MM.1S (cell line): ENCODE results near the gene INTS11.

Experiments used
- DNase-seq: peaks from one replicate; pipeline ENCODE4 v3.0.0-alpha.2; 2015
- H2AFZ ChIP-seq: fragments of 300-600 bp; sonication (generic); 2 replicates; pipeline ENCODE4 v1.6.0; 2016; ENCODE audit warnings: antibody characterized with exemption, low read length
- H3F3A ChIP-seq: fragments of 300-600 bp; sonication (generic); 2 replicates; pipeline ENCODE4 v1.6.1; 2016; ENCODE audit warnings: mild to moderate bottlenecking, antibody characterized with exemption, low read length, moderate library complexity, mixed read lengths; ENCODE audit not compliant: insufficient read depth
- H3K27ac ChIP-seq: fragments of 300-600 bp; sonication (generic); 2 replicates; pipeline ENCODE4 v1.5.1; 2016; ENCODE audit warnings: mild to moderate bottlenecking, low read length
- H3K27me3 ChIP-seq: fragments of 300-600 bp; sonication (generic); replicated peaks from 2 replicates; pipeline ENCODE4 v1.6.0; 2016; ENCODE audit warnings: low read length; ENCODE audit not compliant: insufficient read depth
- H3K36me3 ChIP-seq: fragments of 300-600 bp; sonication (generic); replicated peaks from 2 replicates; pipeline ENCODE4 v1.6.1; 2016; ENCODE audit warnings: mild to moderate bottlenecking, low read length, mixed read lengths; ENCODE audit not compliant: insufficient read depth
- H3K4me1 ChIP-seq: fragments of 300-600 bp; sonication (generic); 2 replicates; pipeline ENCODE4 v1.6.1; 2016; ENCODE audit warnings: low read length, mixed read lengths
- H3K4me2 ChIP-seq: fragments of 300-600 bp; sonication (generic); 2 replicates; pipeline ENCODE4 v1.6.0; 2016; ENCODE audit warnings: low read depth, low read length
- H3K4me3 ChIP-seq: fragments of 300-600 bp; sonication (generic); 2 replicates; pipeline ENCODE4 v1.5.1; 2016; ENCODE audit warnings: low read length, mixed read lengths
- H3K79me2 ChIP-seq: fragments of 300-600 bp; sonication (generic); 2 replicates; pipeline ENCODE4 v1.6.1; 2016; ENCODE audit warnings: mixed run types, low read length, mixed read lengths
- H3K9ac ChIP-seq: fragments of 300-600 bp; sonication (generic); 2 replicates; pipeline ENCODE4 v1.6.1; 2016; ENCODE audit warnings: low read length, mixed read lengths
- H3K9me2 ChIP-seq: fragments of 300-600 bp; sonication (generic); replicated peaks from 2 replicates; pipeline ENCODE4 v1.6.1; 2016; ENCODE audit warnings: mild to moderate bottlenecking, low read length, mixed read lengths; ENCODE audit not compliant: insufficient read depth
- H3K9me3 ChIP-seq: fragments of 300-600 bp; sonication (generic); replicated peaks from 2 replicates; pipeline ENCODE4 v1.6.1; 2016; ENCODE audit warnings: mild to moderate bottlenecking, low read length, mixed read lengths; ENCODE audit not compliant: insufficient read depth
- H4K20me1 ChIP-seq: fragments of 300-600 bp; sonication (generic); 2 replicates; pipeline ENCODE4 v1.6.1; 2016; ENCODE audit warnings: mild to moderate bottlenecking, low read length, moderate library complexity, mixed read lengths; ENCODE audit not compliant: insufficient read depth
- EZH2 ChIP-seq: fragments of 300-600 bp; sonication (generic); optimal IDR thresholded peaks from 2 replicates; pipeline ENCODE3; 2017; ENCODE audit warnings: low read depth, mild to moderate bottlenecking, antibody characterized with exemption, low read length, mixed read lengths
- EZH2phosphoT487 ChIP-seq: fragments of 300-600 bp; sonication (generic); IDR thresholded peaks from 2 replicates; pipeline ENCODE4 v1.6.1; 2018; ENCODE audit warnings: antibody characterized with exemption, low read length
- TF ChIP-seq, protein P1 (sequence below): fragments of 300-600 bp; sonication (generic); IDR thresholded peaks from 2 replicates; pipeline ENCODE4 v1.5.1; 2016; ENCODE audit warnings: antibody characterized with exemption, low read length, mixed read lengths

Gene INTS11

DNA sequence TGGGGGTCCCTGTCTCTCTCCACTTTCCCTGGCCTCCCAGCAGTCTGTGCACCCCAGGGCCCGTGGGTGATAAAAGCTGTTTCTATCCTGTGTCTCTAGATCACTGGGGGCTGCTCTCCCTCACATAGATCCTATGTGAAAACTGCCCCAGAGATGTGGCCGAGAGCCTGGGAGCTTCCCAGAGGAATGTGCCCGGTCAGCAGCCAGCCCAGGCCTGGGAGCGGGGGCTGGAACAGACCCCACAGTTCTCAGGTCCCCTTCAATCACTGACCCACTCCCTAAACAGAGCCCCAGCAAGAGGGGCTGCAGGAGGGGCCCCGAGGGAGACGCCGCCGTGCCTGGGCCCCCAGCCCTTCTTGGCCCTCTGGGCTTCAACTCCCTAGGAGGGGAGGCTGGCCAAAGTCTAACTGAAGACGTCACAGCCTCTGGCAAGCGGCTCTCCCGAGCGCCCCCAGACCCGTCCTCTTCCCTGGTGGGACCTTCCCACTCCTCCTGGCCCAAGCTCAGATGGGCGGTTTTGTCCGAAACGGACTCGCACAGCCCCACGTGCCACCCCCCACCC, 33.5 kb upstream of the INTS11 start:
- no peak for DNase-seq
- no peak overlapping the region for H3K27ac ChIP-seq
- H3K36me3 ChIP-seq: no peaks in the 10 kb centered on the region
- H3K4me3 ChIP-seq: no peak overlapping the region
- H4K20me1 ChIP-seq: no peaks in the 10 kb centered on the region
- H3K9me2 ChIP-seq: no peaks in the 10 kb centered on the region
- H3K4me1 ChIP-seq: no peaks in the 10 kb centered on the region
- no peak overlapping the region for H3K9ac ChIP-seq
- H3K27me3 ChIP-seq: peaks cover 62% of the 10 kb centered on the region
- no peaks in the 10 kb centered on the region for H3F3A ChIP-seq
- H3K79me2 ChIP-seq: no peaks in the 10 kb centered on the region
- TF ChIP-seq EZH2 (no peak), EZH2phosphoT487 (no peak)
- TF ChIP-seq, protein P1, sequence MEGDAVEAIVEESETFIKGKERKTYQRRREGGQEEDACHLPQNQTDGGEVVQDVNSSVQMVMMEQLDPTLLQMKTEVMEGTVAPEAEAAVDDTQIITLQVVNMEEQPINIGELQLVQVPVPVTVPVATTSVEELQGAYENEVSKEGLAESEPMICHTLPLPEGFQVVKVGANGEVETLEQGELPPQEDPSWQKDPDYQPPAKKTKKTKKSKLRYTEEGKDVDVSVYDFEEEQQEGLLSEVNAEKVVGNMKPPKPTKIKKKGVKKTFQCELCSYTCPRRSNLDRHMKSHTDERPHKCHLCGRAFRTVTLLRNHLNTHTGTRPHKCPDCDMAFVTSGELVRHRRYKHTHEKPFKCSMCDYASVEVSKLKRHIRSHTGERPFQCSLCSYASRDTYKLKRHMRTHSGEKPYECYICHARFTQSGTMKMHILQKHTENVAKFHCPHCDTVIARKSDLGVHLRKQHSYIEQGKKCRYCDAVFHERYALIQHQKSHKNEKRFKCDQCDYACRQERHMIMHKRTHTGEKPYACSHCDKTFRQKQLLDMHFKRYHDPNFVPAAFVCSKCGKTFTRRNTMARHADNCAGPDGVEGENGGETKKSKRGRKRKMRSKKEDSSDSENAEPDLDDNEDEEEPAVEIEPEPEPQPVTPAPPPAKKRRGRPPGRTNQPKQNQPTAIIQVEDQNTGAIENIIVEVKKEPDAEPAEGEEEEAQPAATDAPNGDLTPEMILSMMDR: no peak
- no peak overlapping the region for H3K4me2 ChIP-seq
- H2AFZ ChIP-seq: no peak overlapping the region
- no peaks in the 10 kb centered on the region for H3K9me3 ChIP-seq

DNA sequence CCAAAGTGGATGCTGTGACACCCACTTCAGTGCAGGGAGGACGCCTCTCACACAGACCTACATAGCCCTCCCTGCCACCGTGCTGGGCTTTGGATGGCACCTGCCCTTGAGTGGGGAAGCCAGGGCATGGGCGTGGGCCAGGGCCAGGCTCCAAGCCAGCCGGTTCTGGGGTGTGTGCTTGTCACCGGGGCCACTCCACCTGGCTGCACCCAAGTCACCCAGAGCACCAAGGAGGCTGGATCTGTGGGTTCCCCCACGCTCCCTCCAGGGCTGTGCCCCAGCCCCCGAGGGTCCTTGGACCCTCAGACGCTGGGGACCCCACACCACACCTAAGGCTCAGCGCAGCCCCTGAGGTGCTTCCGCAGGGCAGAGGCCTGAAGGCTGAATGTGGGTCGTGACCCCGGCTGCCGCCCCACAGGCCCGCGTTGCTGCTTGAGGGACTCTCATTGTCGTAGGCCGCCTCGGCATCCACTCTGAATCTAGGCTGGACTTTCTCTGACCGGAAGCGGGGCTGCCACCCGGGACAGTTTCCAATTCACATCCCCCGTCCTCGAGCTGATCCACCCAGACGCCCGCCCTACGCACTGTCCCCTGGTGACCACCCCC, 32.4 kb upstream of the INTS11 start:
- DNase-seq: no peak
- Histone ChIP-seq H3K4me2 (no peak overlapping the region), H3K4me3 (no peak overlapping the region)

DNA sequence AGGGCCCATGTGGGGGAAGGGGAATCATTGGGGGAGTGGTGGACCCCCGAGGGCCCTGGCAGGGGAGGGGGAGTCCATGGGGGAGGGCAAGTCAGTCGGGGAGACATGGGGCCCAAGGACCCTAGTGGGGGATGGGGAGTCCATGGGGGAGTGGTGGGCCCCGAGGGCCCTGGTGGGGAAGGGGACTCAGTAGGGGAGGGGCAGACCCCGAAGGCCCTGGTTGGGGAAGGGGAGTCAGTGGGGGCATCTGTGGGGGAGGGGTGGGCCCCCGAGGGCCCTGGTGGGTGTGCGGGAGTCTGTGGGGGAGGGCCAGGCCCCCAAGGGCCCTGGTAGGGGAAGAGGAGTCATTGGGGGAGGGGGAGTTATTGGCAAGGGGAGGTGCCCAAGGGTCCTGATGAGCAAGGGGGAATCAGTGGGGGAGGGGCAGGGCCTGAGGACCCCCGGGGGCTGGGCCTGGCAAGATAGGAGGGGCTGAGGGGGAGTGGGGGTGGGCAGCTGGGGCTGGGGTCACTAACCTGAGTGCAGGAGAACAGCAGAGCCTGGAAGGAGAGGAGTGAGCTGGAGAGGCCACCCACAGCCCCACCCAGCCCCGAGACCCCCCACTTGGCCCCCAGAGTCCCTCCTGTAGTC, 31.8 kb upstream of the INTS11 start:
- H3K36me3 ChIP-seq: no peaks in the 10 kb centered on the region
- H3F3A ChIP-seq: no peaks in the 10 kb centered on the region
- no peak overlapping the region for H3K27ac ChIP-seq
- no peaks in the 10 kb centered on the region for H4K20me1 ChIP-seq
- H3K4me1 ChIP-seq: no peaks in the 10 kb centered on the region
- peaks cover 64% of the 10 kb centered on the region for H3K27me3 ChIP-seq
- H3K9me2 ChIP-seq: no peaks in the 10 kb centered on the region
- H3K4me2 ChIP-seq: no peak overlapping the region
- no peak overlapping the region for H3K4me3 ChIP-seq
- no peak for TF ChIP-seq EZH2
- TF ChIP-seq EZH2phosphoT487: no peak
- TF ChIP-seq, protein P1: no peak
- H2AFZ ChIP-seq: no peak overlapping the region
- H3K9ac ChIP-seq: no peak overlapping the region
- no peaks in the 10 kb centered on the region for H3K79me2 ChIP-seq
- DNase-seq: no peak
- no peaks in the 10 kb centered on the region for H3K9me3 ChIP-seq

More for the DNA sequence above, 32.4 kb upstream of the INTS11 start:
- Histone ChIP-seq H4K20me1 (no peaks in the 10 kb centered on the region), H3K79me2 (no peaks in the 10 kb centered on the region), H3F3A (no peaks in the 10 kb centered on the region), H2AFZ (no peak overlapping the region), H3K4me1 (no peaks in the 10 kb centered on the region), H3K9me3 (no peaks in the 10 kb centered on the region), H3K9me2 (no peaks in the 10 kb centered on the region), H3K9ac (no peak overlapping the region), H3K36me3 (no peaks in the 10 kb centered on the region), H3K27ac (no peak overlapping the region), H3K27me3 (peaks cover 65% of the 10 kb centered on the region)
- TF ChIP-seq EZH2 (no peak), EZH2phosphoT487 (no peak)

DNA sequence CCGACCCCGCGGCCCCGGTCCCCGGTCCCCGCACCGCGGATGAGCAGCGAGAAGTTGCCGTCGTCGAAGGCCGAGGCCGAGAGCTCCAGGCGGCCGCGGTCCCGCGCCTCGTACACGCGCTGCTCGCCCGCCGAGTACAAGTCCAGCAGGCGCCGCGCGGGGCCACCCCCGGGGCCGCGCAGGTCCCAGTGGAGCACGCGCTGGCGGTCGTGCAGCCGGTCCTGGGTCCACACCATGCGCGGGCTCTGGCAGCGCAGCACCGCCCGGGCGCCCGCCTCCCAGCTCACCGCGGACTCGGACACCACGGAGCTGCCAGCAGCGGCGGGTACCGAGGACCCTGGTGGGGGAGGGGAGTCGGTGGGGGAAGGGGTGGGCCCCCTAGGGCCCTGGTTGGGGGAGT, 31.0 kb upstream of the INTS11 start:
- Histone ChIP-seq H3K9me3 (no peaks in the 10 kb centered on the region), H3F3A (no peaks in the 10 kb centered on the region), H3K4me1 (no peaks in the 10 kb centered on the region), H3K79me2 (no peaks in the 10 kb centered on the region), H4K20me1 (no peaks in the 10 kb centered on the region), H3K4me2 (no peak overlapping the region), H3K9ac (no peak overlapping the region), H3K9me2 (no peaks in the 10 kb centered on the region), H3K27me3 (peaks cover 55% of the 10 kb centered on the region), H3K36me3 (no peaks in the 10 kb centered on the region), H2AFZ (no peak overlapping the region), H3K27ac (no peak overlapping the region), H3K4me3 (no peak overlapping the region)
- no peak for DNase-seq
- no peak for TF ChIP-seq EZH2phosphoT487
- TF ChIP-seq EZH2: no peak
- TF ChIP-seq, protein P1: no peak
